Ishikawa (cell line): ENCODE measurements around the gene SDE2.

Source experiments
- CEBPB ChIP-seq: IDR thresholded peaks from 2 replicates; pipeline ENCODE4 v1.6.1; 2012
- CREB1 ChIP-seq: IDR thresholded peaks from 2 replicates; pipeline ENCODE4 v1.6.1; 2012; ENCODE audit warnings: low read depth
- EP300 ChIP-seq: IDR thresholded peaks from 2 replicates; pipeline ENCODE4 v1.6.1; 2012; ENCODE audit warnings: borderline replicate concordance
- FOXM1 ChIP-seq: IDR thresholded peaks from 2 replicates; pipeline ENCODE4 v1.6.1; 2012; ENCODE audit warnings: low read depth, borderline replicate concordance
- NFIC ChIP-seq: IDR thresholded peaks from 2 replicates; pipeline ENCODE4 v1.6.1; 2012
- RAD21 ChIP-seq: IDR thresholded peaks from 2 replicates; pipeline ENCODE4 v1.6.1; 2012; ENCODE audit warnings: low read depth
- TAF1 ChIP-seq: IDR thresholded peaks from 2 replicates; pipeline ENCODE4 v1.6.1; 2012; ENCODE audit warnings: low read depth, mild to moderate bottlenecking
- TCF12 ChIP-seq: IDR thresholded peaks from 2 replicates; pipeline ENCODE4 v1.6.1; 2012; ENCODE audit warnings: low read depth
- USF1 ChIP-seq: IDR thresholded peaks from 2 replicates; pipeline ENCODE4 v1.6.1; 2012
- YY1 ChIP-seq: IDR thresholded peaks from 2 replicates; pipeline ENCODE4 v1.6.1; 2012; ENCODE audit warnings: low read depth
- ZBTB7A ChIP-seq: IDR thresholded peaks from 2 replicates; pipeline ENCODE4 v1.6.1; 2012; ENCODE audit warnings: low read depth
- TF ChIP-seq, protein P1 (sequence below): IDR thresholded peaks from 2 replicates; pipeline ENCODE4 v1.6.1; 2012
- TF ChIP-seq, protein P2 (sequence below): IDR thresholded peaks from 2 replicates; pipeline ENCODE4 v1.6.1; 2012; ENCODE audit warnings: low read depth, mild to moderate bottlenecking

- no peak for TF ChIP-seq USF1
- TF ChIP-seq EP300 = no peak
- no peak for TF ChIP-seq YY1
- no peak for TF ChIP-seq TAF1
- no peak for TF ChIP-seq NFIC
- TF ChIP-seq CREB1 = no peak
- TF ChIP-seq, protein P1, sequence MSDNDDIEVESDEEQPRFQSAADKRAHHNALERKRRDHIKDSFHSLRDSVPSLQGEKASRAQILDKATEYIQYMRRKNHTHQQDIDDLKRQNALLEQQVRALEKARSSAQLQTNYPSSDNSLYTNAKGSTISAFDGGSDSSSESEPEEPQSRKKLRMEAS = no peak
- TF ChIP-seq RAD21 = no peak
- TF ChIP-seq ZBTB7A = no peak
- TF ChIP-seq, protein P2, sequence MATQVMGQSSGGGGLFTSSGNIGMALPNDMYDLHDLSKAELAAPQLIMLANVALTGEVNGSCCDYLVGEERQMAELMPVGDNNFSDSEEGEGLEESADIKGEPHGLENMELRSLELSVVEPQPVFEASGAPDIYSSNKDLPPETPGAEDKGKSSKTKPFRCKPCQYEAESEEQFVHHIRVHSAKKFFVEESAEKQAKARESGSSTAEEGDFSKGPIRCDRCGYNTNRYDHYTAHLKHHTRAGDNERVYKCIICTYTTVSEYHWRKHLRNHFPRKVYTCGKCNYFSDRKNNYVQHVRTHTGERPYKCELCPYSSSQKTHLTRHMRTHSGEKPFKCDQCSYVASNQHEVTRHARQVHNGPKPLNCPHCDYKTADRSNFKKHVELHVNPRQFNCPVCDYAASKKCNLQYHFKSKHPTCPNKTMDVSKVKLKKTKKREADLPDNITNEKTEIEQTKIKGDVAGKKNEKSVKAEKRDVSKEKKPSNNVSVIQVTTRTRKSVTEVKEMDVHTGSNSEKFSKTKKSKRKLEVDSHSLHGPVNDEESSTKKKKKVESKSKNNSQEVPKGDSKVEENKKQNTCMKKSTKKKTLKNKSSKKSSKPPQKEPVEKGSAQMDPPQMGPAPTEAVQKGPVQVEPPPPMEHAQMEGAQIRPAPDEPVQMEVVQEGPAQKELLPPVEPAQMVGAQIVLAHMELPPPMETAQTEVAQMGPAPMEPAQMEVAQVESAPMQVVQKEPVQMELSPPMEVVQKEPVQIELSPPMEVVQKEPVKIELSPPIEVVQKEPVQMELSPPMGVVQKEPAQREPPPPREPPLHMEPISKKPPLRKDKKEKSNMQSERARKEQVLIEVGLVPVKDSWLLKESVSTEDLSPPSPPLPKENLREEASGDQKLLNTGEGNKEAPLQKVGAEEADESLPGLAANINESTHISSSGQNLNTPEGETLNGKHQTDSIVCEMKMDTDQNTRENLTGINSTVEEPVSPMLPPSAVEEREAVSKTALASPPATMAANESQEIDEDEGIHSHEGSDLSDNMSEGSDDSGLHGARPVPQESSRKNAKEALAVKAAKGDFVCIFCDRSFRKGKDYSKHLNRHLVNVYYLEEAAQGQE = no peak
- no peak for TF ChIP-seq FOXM1
- TF ChIP-seq TCF12 = no peak
- no peak for TF ChIP-seq CEBPB
These were observed 53.6 kb downstream of the SDE2 start for GRCh38 chr1:225945564-225945963.
